ENCODE measurements around the gene EPB41L4B.
"Not testable (repeated sequence)": the region's sequence is repeated elsewhere in the genome, so short reads cannot be mapped to it uniquely, and the experiment has no call there.

EPB41L4B gene

GRCh38 chr9:109342878-109343277 lies 22.0 kb upstream of the EPB41L4B start:
- Histone ChIP-seq H3K9ac (ENCODE audit: low read depth in 1 of 2, low read length in 2 of 2) (no peak overlapping the region), H3K27me3 (ENCODE audit: control insufficient read depth in 1 of 2, insufficient read depth in 2 of 2, low read length in 2 of 2) (peaks cover 0 to 2% of the 10 kb centered on the region in 2 donors), H3K27ac (ENCODE audit: low read depth, low read length) (no peak overlapping the region), H3K9me3 (ENCODE audit: control insufficient read depth in 1 of 2, low read length in 2 of 2) (no peaks in the 10 kb centered on the region), H3K36me3 (ENCODE audit: control insufficient read depth in 1 of 2, insufficient read depth in 2 of 2, low read length in 2 of 2) (no peaks in the 10 kb centered on the region), H3K4me3 (ENCODE audit: low read depth in 1 of 2, low read length in 2 of 2) (no peak overlapping the region), H3K4me1 (ENCODE audit: control insufficient read depth in 1 of 2, insufficient read depth in 2 of 2, low read length in 2 of 2) (peaks cover 13 to 23% of the 10 kb centered on the region in 2 donors)

- H3K36me3 ChIP-seq (ENCODE audit: control insufficient read depth in 1 of 2, insufficient read depth in 2 of 2, low read length in 2 of 2) = no peaks in the 10 kb centered on the region
- peaks cover 10 to 20% of the 10 kb centered on the region in 2 donors for H3K4me1 ChIP-seq (ENCODE audit: control insufficient read depth in 1 of 2, insufficient read depth in 2 of 2, low read length in 2 of 2)
- no peak overlapping the region for H3K27ac ChIP-seq (ENCODE audit: low read depth, low read length)
- H3K27me3 ChIP-seq (ENCODE audit: control insufficient read depth in 1 of 2, insufficient read depth in 2 of 2, low read length in 2 of 2) = peaks cover 0 to 2% of the 10 kb centered on the region in 2 donors
- H3K9ac ChIP-seq (ENCODE audit: low read depth in 1 of 2, low read length in 2 of 2) = no peak overlapping the region
- no peaks in the 10 kb centered on the region for H3K9me3 ChIP-seq (ENCODE audit: control insufficient read depth in 1 of 2, low read length in 2 of 2)
- H3K4me3 ChIP-seq (ENCODE audit: low read depth in 1 of 2, low read length in 2 of 2) = no peak overlapping the region
Measured at GRCh38 chr9:109341561-109341960, 20.7 kb upstream of the EPB41L4B start.

- not testable (repeated sequence) for H3K36me3 ChIP-seq (ENCODE audit: control insufficient read depth in 1 of 2, insufficient read depth in 2 of 2, low read length in 2 of 2); H3K27ac ChIP-seq (ENCODE audit: low read depth, low read length); H3K9ac ChIP-seq (ENCODE audit: low read depth in 1 of 2, low read length in 2 of 2); H3K9me3 ChIP-seq (ENCODE audit: control insufficient read depth in 1 of 2, low read length in 2 of 2); H3K27me3 ChIP-seq (ENCODE audit: control insufficient read depth in 1 of 2, insufficient read depth in 2 of 2, low read length in 2 of 2); H3K4me3 ChIP-seq (ENCODE audit: low read depth in 1 of 2, low read length in 2 of 2)
- H3K4me1 ChIP-seq (ENCODE audit: control insufficient read depth in 1 of 2, insufficient read depth in 2 of 2, low read length in 2 of 2) = peaks cover 10 to 20% of the 10 kb centered on the region in 2 donors
Measured at GRCh38 chr9:109340979-109341378, 20.1 kb upstream of the EPB41L4B start.

GRCh38 chr9:109336409-109336808 lies 15.6 kb upstream of the EPB41L4B start:
- no peak overlapping the region for H3K27ac ChIP-seq (ENCODE audit: low read depth, low read length)

GRCh38 chr9:109335929-109336328 lies 15.1 kb upstream of the EPB41L4B start:
- H3K36me3 ChIP-seq (ENCODE audit: control insufficient read depth in 1 of 2, insufficient read depth in 2 of 2, low read length in 2 of 2) = no peaks in the 10 kb centered on the region
- H3K4me3 ChIP-seq (ENCODE audit: low read depth in 1 of 2, low read length in 2 of 2) = no peak overlapping the region
- no peak overlapping the region for H3K9ac ChIP-seq (ENCODE audit: low read depth in 1 of 2, low read length in 2 of 2)
- no peak overlapping the region for H3K27ac ChIP-seq (ENCODE audit: low read depth, low read length)
- no peaks in the 10 kb centered on the region for H3K27me3 ChIP-seq (ENCODE audit: control insufficient read depth in 1 of 2, insufficient read depth in 2 of 2, low read length in 2 of 2)
- H3K4me1 ChIP-seq (ENCODE audit: control insufficient read depth in 1 of 2, insufficient read depth in 2 of 2, low read length in 2 of 2) = peaks cover under 1 to 4% of the 10 kb centered on the region in 2 donors
- no peaks in the 10 kb centered on the region for H3K9me3 ChIP-seq (ENCODE audit: control insufficient read depth in 1 of 2, low read length in 2 of 2)

More at GRCh38 chr9:109336409-109336808, 15.6 kb upstream of the EPB41L4B start:
- no peaks in the 10 kb centered on the region for H3K9me3 ChIP-seq (ENCODE audit: control insufficient read depth in 1 of 2, low read length in 2 of 2)
- H3K4me3 ChIP-seq (ENCODE audit: low read depth in 1 of 2, low read length in 2 of 2) = no peak overlapping the region
- H3K27me3 ChIP-seq (ENCODE audit: control insufficient read depth in 1 of 2, insufficient read depth in 2 of 2, low read length in 2 of 2) = no peaks in the 10 kb centered on the region
- no peaks in the 10 kb centered on the region for H3K4me1 ChIP-seq (ENCODE audit: control insufficient read depth in 1 of 2, insufficient read depth in 2 of 2, low read length in 2 of 2)
- no peak overlapping the region for H3K9ac ChIP-seq (ENCODE audit: low read depth in 1 of 2, low read length in 2 of 2)
- no peaks in the 10 kb centered on the region for H3K36me3 ChIP-seq (ENCODE audit: control insufficient read depth in 1 of 2, insufficient read depth in 2 of 2, low read length in 2 of 2)

GRCh38 chr9:109335121-109335520 lies 14.3 kb upstream of the EPB41L4B start:
- Histone ChIP-seq H3K27ac (ENCODE audit: low read depth, low read length) (no peak overlapping the region), H3K27me3 (ENCODE audit: control insufficient read depth in 1 of 2, insufficient read depth in 2 of 2, low read length in 2 of 2) (no peaks in the 10 kb centered on the region), H3K9me3 (ENCODE audit: control insufficient read depth in 1 of 2, low read length in 2 of 2) (no peaks in the 10 kb centered on the region), H3K9ac (ENCODE audit: low read depth in 1 of 2, low read length in 2 of 2) (no peak overlapping the region), H3K4me3 (ENCODE audit: low read depth in 1 of 2, low read length in 2 of 2) (no peak overlapping the region), H3K36me3 (ENCODE audit: control insufficient read depth in 1 of 2, insufficient read depth in 2 of 2, low read length in 2 of 2) (no peaks in the 10 kb centered on the region), H3K4me1 (ENCODE audit: control insufficient read depth in 1 of 2, insufficient read depth in 2 of 2, low read length in 2 of 2) (peaks cover 5 to 11% of the 10 kb centered on the region in 2 donors)

GRCh38 chr9:109331353-109331752 lies 10.5 kb upstream of the EPB41L4B start:
- no peak overlapping the region for H3K27ac ChIP-seq (ENCODE audit: low read depth, low read length)
- no peak overlapping the region for H3K4me3 ChIP-seq (ENCODE audit: low read depth in 1 of 2, low read length in 2 of 2)
- H3K9ac ChIP-seq (ENCODE audit: low read depth in 1 of 2, low read length in 2 of 2) = no peak overlapping the region
- H3K36me3 ChIP-seq (ENCODE audit: control insufficient read depth in 1 of 2, insufficient read depth in 2 of 2, low read length in 2 of 2) = no peaks in the 10 kb centered on the region
- no peaks in the 10 kb centered on the region for H3K27me3 ChIP-seq (ENCODE audit: control insufficient read depth in 1 of 2, insufficient read depth in 2 of 2, low read length in 2 of 2)
- no peaks in the 10 kb centered on the region for H3K9me3 ChIP-seq (ENCODE audit: control insufficient read depth in 1 of 2, low read length in 2 of 2)
- H3K4me1 ChIP-seq (ENCODE audit: control insufficient read depth in 1 of 2, insufficient read depth in 2 of 2, low read length in 2 of 2) = peaks cover 16 to 23% of the 10 kb centered on the region in 2 donors

GRCh38 chr9:109329638-109330258 lies 8.9 kb upstream of the EPB41L4B start:
- Histone ChIP-seq H3K9ac (ENCODE audit: low read depth in 1 of 2, low read length in 2 of 2) (peak overlapping the region in 1 of 2 donors; percentile 12), H3K27ac (ENCODE audit: low read depth, low read length) (peak overlapping the region; percentile 26)

GRCh38 chr9:109328978-109329637 lies 8.2 kb upstream of the EPB41L4B start:
- Histone ChIP-seq H3K4me3 (ENCODE audit: low read depth in 1 of 2, low read length in 2 of 2) (peak overlapping the region; percentile 31 to 45), H3K9ac (ENCODE audit: low read depth in 1 of 2, low read length in 2 of 2) (peak overlapping the region; percentile 12 to 54)

More at GRCh38 chr9:109329638-109330258, 8.9 kb upstream of the EPB41L4B start:
- H3K9me3 ChIP-seq (ENCODE audit: control insufficient read depth in 1 of 2, low read length in 2 of 2) = no peaks in the 10 kb centered on the region
- no peaks in the 10 kb centered on the region for H3K27me3 ChIP-seq (ENCODE audit: control insufficient read depth in 1 of 2, insufficient read depth in 2 of 2, low read length in 2 of 2)
- no peak overlapping the region for H3K4me3 ChIP-seq (ENCODE audit: low read depth in 1 of 2, low read length in 2 of 2)
- no peaks in the 10 kb centered on the region for H3K36me3 ChIP-seq (ENCODE audit: control insufficient read depth in 1 of 2, insufficient read depth in 2 of 2, low read length in 2 of 2)
- H3K4me1 ChIP-seq (ENCODE audit: control insufficient read depth in 1 of 2, insufficient read depth in 2 of 2, low read length in 2 of 2) = peaks cover 16 to 23% of the 10 kb centered on the region in 2 donors

GRCh38 chr9:109325089-109325488 lies 4.2 kb upstream of the EPB41L4B start:
- Histone ChIP-seq H3K27ac (ENCODE audit: low read depth, low read length) (no peak overlapping the region), H3K27me3 (ENCODE audit: control insufficient read depth in 1 of 2, insufficient read depth in 2 of 2, low read length in 2 of 2) (no peaks in the 10 kb centered on the region), H3K9ac (ENCODE audit: low read depth in 1 of 2, low read length in 2 of 2) (no peak overlapping the region), H3K9me3 (ENCODE audit: control insufficient read depth in 1 of 2, low read length in 2 of 2) (no peaks in the 10 kb centered on the region), H3K4me3 (ENCODE audit: low read depth in 1 of 2, low read length in 2 of 2) (no peak overlapping the region), H3K4me1 (ENCODE audit: control insufficient read depth in 1 of 2, insufficient read depth in 2 of 2, low read length in 2 of 2) (peaks cover 10 to 17% of the 10 kb centered on the region in 2 donors), H3K36me3 (ENCODE audit: control insufficient read depth in 1 of 2, insufficient read depth in 2 of 2, low read length in 2 of 2) (no peaks in the 10 kb centered on the region)

More at GRCh38 chr9:109328978-109329637, 8.2 kb upstream of the EPB41L4B start:
- Histone ChIP-seq H3K27me3 (ENCODE audit: control insufficient read depth in 1 of 2, insufficient read depth in 2 of 2, low read length in 2 of 2) (no peaks in the 10 kb centered on the region), H3K27ac (ENCODE audit: low read depth, low read length) (no peak overlapping the region), H3K36me3 (ENCODE audit: control insufficient read depth in 1 of 2, insufficient read depth in 2 of 2, low read length in 2 of 2) (no peaks in the 10 kb centered on the region), H3K9me3 (ENCODE audit: control insufficient read depth in 1 of 2, low read length in 2 of 2) (no peaks in the 10 kb centered on the region), H3K4me1 (ENCODE audit: control insufficient read depth in 1 of 2, insufficient read depth in 2 of 2, low read length in 2 of 2) (peaks cover 16 to 23% of the 10 kb centered on the region in 2 donors)

Measured in duodenal mucosa (tissue), 2 donors.